Measurements from ENCODE around the gene MAPK8IP2. TPM values are rescaled to one million over a fixed set of nuclear protein-coding genes. Genes with fewer than 3 reads are reported as not detected.

MAPK8IP2 gene
- total and polyA plus RNA-seq, 10 of the 15 experiments (the other 5 are each of a cell fraction or from before 2014, with no cell fraction given), result 0.01 to 0.13 (median 0.06) TPM; not detected in 4

DNA sequence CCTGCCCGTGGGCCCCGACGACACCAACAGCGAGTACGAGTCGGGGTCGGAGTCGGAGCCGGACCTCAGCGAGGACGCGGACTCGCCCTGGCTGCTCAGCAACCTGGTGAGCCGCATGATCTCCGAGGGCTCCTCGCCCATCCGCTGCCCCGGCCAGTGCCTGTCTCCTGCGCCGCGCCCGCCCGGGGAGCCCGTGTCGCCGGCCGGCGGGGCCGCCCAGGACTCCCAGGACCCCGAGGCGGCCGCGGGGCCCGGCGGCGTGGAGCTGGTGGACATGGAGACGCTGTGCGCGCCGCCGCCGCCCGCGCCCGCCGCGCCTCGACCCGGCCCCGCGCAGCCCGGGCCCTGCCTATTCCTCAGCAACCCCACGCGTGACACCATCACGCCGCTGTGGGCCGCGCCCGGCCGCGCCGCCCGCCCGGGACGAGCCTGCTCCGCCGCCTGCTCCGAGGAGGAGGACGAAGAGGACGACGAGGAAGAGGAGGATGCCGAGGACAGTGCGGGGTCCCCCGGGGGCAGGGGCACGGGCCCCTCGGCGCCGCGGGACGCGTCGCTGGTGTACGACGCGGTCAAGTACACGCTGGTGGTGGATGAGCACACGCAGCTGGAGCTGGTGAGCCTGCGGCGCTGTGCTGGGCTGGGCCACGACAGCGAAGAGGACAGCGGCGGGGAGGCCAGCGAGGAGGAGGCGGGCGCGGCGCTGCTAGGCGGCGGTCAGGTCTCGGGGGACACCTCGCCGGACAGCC lies 3.8 kb downstream of the MAPK8IP2 start:
- Histone ChIP-seq H4K20me1 (ENCODE audit: control insufficient read depth, insufficient read depth) (no peaks in the 10 kb centered on the region), H3K36me3 (ENCODE audit: control insufficient read depth in 2 of 2, insufficient read depth in 2 of 2, low read length in 1 of 2) (no peaks in the 10 kb centered on the region), H3K9me3 (replicated peaks; ENCODE audit: control insufficient read depth, insufficient read depth, low read length) (no peaks in the 10 kb centered on the region), H2AFZ (ENCODE audit: control insufficient read depth, low read depth, low read length) (no peak overlapping the region), H3K9ac (ENCODE audit: control insufficient read depth, insufficient read depth, low read length) (no peak overlapping the region), H3K27me3 (replicated peaks in 1 of 2; ENCODE audit: control insufficient read depth in 2 of 2, insufficient read depth in 2 of 2, low read length in 1 of 2) (peaks cover 5 to 6% of the 10 kb centered on the region in 2 experiments; a peak in 3 of 4 replicates), H3K4me2 (ENCODE audit: control insufficient read depth, insufficient read depth) (no peak overlapping the region), H3K79me2 (ENCODE audit: control insufficient read depth, insufficient read depth, low read length) (no peaks in the 10 kb centered on the region), H3K27ac (ENCODE audit: control insufficient read depth, insufficient read depth) (no peak overlapping the region), H3K4me1 (ENCODE audit: control insufficient read depth, insufficient read depth, low read length) (no peaks in the 10 kb centered on the region), H3K4me3 (no peak overlapping the region)
- no TSS peak for BruUV-seq (replicated peaks)
- DNase-seq (ENCODE audit: low read depth, low spot score) (no peak), ATAC-seq (no peak), FAIRE-seq (no peak)
- POLR2A ChIA-PET, result no interaction called here
- SMC1A ChIA-PET (ENCODE audit: uncharacterized antibody, unreplicated experiment), result no interaction called here
- CTCF ChIA-PET, result no interaction called here
- in situ Hi-C loops (cut with MboI) (no loop called here), intact Hi-C loops (cut with micrococcal nuclease; ENCODE audit: unreplicated experiment) (no loop called here)
- RAD21 ChIA-PET (ENCODE audit: unreplicated experiment), result no interaction called here
- WGBS (ENCODE audit: insufficient coverage, insufficient replicate concordance, low lambda C conversion rate, missing lambda C conversion rate), result 73% methylated on average over 84 of the region's 103 CpGs
- TF ChIP-seq ATF7 (IDR thresholded peaks at IDR 0.05; ENCODE audit: low read depth) (no peak), GATAD2B (conservative IDR thresholded peaks at IDR 0.05; ENCODE audit: low read depth) (no peak), CBX3 (IDR thresholded peaks at IDR 0.05; ENCODE audit: borderline replicate concordance, low read depth) (no peak), HDAC2 (IDR thresholded peaks at IDR 0.05) (no peak), RFX5 (IDR thresholded peaks at IDR 0.05; ENCODE audit: low read depth, low read length) (no peak), ZNF622 (IDR thresholded peaks at IDR 0.05) (no peak), NR2C1 (IDR thresholded peaks at IDR 0.05) (no peak), DPF2 (IDR thresholded peaks at IDR 0.05) (no peak)
- TF ChIP-seq, protein P1, sequence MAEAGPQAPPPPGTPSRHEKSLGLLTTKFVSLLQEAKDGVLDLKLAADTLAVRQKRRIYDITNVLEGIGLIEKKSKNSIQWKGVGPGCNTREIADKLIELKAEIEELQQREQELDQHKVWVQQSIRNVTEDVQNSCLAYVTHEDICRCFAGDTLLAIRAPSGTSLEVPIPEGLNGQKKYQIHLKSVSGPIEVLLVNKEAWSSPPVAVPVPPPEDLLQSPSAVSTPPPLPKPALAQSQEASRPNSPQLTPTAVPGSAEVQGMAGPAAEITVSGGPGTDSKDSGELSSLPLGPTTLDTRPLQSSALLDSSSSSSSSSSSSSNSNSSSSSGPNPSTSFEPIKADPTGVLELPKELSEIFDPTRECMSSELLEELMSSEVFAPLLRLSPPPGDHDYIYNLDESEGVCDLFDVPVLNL (IDR thresholded peaks at IDR 0.05; ENCODE audit: low read depth, low read length), result no peak
- TF ChIP-seq, protein P2, sequence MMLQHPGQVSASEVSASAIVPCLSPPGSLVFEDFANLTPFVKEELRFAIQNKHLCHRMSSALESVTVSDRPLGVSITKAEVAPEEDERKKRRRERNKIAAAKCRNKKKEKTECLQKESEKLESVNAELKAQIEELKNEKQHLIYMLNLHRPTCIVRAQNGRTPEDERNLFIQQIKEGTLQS (IDR thresholded peaks at IDR 0.05; ENCODE audit: borderline replicate concordance, extremely low read depth, low read depth, low read length), result no peak
- TF ChIP-seq, protein P3, sequence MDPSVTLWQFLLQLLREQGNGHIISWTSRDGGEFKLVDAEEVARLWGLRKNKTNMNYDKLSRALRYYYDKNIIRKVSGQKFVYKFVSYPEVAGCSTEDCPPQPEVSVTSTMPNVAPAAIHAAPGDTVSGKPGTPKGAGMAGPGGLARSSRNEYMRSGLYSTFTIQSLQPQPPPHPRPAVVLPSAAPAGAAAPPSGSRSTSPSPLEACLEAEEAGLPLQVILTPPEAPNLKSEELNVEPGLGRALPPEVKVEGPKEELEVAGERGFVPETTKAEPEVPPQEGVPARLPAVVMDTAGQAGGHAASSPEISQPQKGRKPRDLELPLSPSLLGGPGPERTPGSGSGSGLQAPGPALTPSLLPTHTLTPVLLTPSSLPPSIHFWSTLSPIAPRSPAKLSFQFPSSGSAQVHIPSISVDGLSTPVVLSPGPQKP (IDR thresholded peaks at IDR 0.05; ENCODE audit: low read depth, low read length), result no peak
- TF ChIP-seq, protein P4, sequence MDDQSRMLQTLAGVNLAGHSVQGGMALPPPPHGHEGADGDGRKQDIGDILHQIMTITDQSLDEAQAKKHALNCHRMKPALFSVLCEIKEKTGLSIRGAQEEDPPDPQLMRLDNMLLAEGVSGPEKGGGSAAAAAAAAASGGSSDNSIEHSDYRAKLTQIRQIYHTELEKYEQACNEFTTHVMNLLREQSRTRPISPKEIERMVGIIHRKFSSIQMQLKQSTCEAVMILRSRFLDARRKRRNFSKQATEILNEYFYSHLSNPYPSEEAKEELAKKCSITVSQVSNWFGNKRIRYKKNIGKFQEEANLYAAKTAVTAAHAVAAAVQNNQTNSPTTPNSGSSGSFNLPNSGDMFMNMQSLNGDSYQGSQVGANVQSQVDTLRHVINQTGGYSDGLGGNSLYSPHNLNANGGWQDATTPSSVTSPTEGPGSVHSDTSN (IDR thresholded peaks at IDR 0.05; ENCODE audit: insufficient replicate concordance, low read depth, low read length), result no peak
- TF ChIP-seq, protein P5, sequence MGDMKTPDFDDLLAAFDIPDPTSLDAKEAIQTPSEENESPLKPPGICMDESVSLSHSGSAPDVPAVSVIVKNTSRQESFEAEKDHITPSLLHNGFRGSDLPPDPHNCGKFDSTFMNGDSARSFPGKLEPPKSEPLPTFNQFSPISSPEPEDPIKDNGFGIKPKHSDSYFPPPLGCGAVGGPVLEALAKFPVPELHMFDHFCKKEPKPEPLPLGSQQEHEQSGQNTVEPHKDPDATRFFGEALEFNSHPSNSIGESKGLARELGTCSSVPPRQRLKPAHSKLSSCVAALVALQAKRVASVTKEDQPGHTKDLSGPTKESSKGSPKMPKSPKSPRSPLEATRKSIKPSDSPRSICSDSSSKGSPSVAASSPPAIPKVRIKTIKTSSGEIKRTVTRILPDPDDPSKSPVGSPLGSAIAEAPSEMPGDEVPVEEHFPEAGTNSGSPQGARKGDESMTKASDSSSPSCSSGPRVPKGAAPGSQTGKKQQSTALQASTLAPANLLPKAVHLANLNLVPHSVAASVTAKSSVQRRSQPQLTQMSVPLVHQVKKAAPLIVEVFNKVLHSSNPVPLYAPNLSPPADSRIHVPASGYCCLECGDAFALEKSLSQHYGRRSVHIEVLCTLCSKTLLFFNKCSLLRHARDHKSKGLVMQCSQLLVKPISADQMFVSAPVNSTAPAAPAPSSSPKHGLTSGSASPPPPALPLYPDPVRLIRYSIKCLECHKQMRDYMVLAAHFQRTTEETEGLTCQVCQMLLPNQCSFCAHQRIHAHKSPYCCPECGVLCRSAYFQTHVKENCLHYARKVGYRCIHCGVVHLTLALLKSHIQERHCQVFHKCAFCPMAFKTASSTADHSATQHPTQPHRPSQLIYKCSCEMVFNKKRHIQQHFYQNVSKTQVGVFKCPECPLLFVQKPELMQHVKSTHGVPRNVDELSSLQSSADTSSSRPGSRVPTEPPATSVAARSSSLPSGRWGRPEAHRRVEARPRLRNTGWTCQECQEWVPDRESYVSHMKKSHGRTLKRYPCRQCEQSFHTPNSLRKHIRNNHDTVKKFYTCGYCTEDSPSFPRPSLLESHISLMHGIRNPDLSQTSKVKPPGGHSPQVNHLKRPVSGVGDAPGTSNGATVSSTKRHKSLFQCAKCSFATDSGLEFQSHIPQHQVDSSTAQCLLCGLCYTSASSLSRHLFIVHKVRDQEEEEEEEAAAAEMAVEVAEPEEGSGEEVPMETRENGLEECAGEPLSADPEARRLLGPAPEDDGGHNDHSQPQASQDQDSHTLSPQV (IDR thresholded peaks at IDR 0.05), result no peak
